HG03558 (cell line): ENCODE data around the gene CDKN1C.

Experiments used
- ATAC-seq: cut with Tn5 transposase; IDR thresholded peaks from one replicate; pipeline ENCODE4 v1.9.1; 2021; ENCODE audit warnings: moderate number of reproducible peaks; ENCODE audit not compliant: unreplicated experiment; ENCODE audit errors: extremely low read depth

CDKN1C gene

GRCh38 chr11:2890466-2891294, 5.1 kb upstream of the CDKN1C start:
- ATAC-seq: no peak

- ATAC-seq: no peak
Measured at GRCh38 chr11:2889362-2890273, 4.0 kb upstream of the CDKN1C start.

GRCh38 chr11:2888266-2888968, 2.8 kb upstream of the CDKN1C start:
- no peak for ATAC-seq

GRCh38 chr11:2887515-2888195, 2.1 kb upstream of the CDKN1C start:
- ATAC-seq: no peak

- ATAC-seq: no peak
Measured at GRCh38 chr11:2886936-2887335, 1.4 kb upstream of the CDKN1C start.

- ATAC-seq: no peak
Measured at GRCh38 chr11:2886191-2886894, 768 bp upstream of the CDKN1C start.

GRCh38 chr11:2885017-2885677, 428 bp downstream of the CDKN1C start:
- ATAC-seq: no peak

- ATAC-seq: no peak
Measured at GRCh38 chr11:2883979-2884815, 1.4 kb downstream of the CDKN1C start.

- no peak for ATAC-seq
Measured at GRCh38 chr11:2883640-2883978, 2.0 kb downstream of the CDKN1C start.

- ATAC-seq: no peak
Measured at GRCh38 chr11:2882396-2883110, 3.0 kb downstream of the CDKN1C start.

GRCh38 chr11:2881981-2882375, 3.6 kb downstream of the CDKN1C start:
- no peak for ATAC-seq

GRCh38 chr11:2881076-2881980, 4.2 kb downstream of the CDKN1C start:
- no peak for ATAC-seq

GRCh38 chr11:2880646-2881045, 4.9 kb downstream of the CDKN1C start:
- no peak for ATAC-seq

- no peak for ATAC-seq
Measured at GRCh38 chr11:2878782-2879181, 6.8 kb downstream of the CDKN1C start.

GRCh38 chr11:2877474-2877873, 8.1 kb downstream of the CDKN1C start:
- no peak for ATAC-seq

- ATAC-seq: no peak
Measured at GRCh38 chr11:2874963-2875362, 10.6 kb downstream of the CDKN1C start.
